Ectodermal cell (in vitro differentiated cells): ENCODE data around the gene ZMAT3.

Experiments used
- H3K27ac ChIP-seq: 2 replicates; pipeline ENCODE4 v1.7.0; 2013; ENCODE audit warnings: mild to moderate bottlenecking, low read depth, low read length; ENCODE audit not compliant: insufficient read depth, poor library complexity, severe bottlenecking
- H3K27me3 ChIP-seq: 2 replicates; pipeline ENCODE4 v1.7.0; 2013; ENCODE audit warnings: mild to moderate bottlenecking, low read length; ENCODE audit not compliant: insufficient read depth, control insufficient read depth, poor library complexity, severe bottlenecking
- H3K36me3 ChIP-seq: one replicate; pipeline ENCODE4 v1.7.0; 2013; ENCODE audit warnings: low read length; ENCODE audit not compliant: control insufficient read depth, insufficient read depth
- H3K4me1 ChIP-seq: one replicate; pipeline ENCODE4 v1.7.0; 2013; ENCODE audit warnings: low read length; ENCODE audit not compliant: control insufficient read depth, insufficient read depth
- H3K4me3 ChIP-seq: 2 replicates; pipeline ENCODE4 v1.7.0; 2013; ENCODE audit warnings: low read depth, low read length, control low read depth; ENCODE audit not compliant: insufficient read depth
- H3K9me3 ChIP-seq: 2 replicates; pipeline ENCODE4 v1.7.0; 2013; ENCODE audit warnings: mild to moderate bottlenecking, low read length, moderate library complexity; ENCODE audit not compliant: control insufficient read depth
- WGBS, 2 experiments: methylation state at CpG; one replicate each; pipeline ENCODE4 v1.1.7; 2013; ENCODE audit warnings: missing lambda C conversion rate in 2 of 2; 5-methylcytosine and 5-hydroxymethylcytosine counted together

Gene ZMAT3

GRCh38 chr3:179000144-179000543 is 71.5 kb downstream of the ZMAT3 start:
- Histone ChIP-seq H3K4me3 (no peak overlapping the region), H3K9me3 (no peaks in the 10 kb centered on the region), H3K27me3 (no peaks in the 10 kb centered on the region), H3K4me1 (no peaks in the 10 kb centered on the region), H3K27ac (no peak overlapping the region), H3K36me3 (no peaks in the 10 kb centered on the region)

- no peaks in the 10 kb centered on the region for H3K36me3 ChIP-seq
- H3K27me3 ChIP-seq: no peaks in the 10 kb centered on the region
- H3K9me3 ChIP-seq: no peaks in the 10 kb centered on the region
- WGBS, 2 experiments: 92 to 96% methylated on average over 2 of the region's 2 CpGs
- no peaks in the 10 kb centered on the region for H3K4me1 ChIP-seq
- no peak overlapping the region for H3K4me3 ChIP-seq
- H3K27ac ChIP-seq: no peak overlapping the region
Observed at GRCh38 chr3:178996399-178996798, 75.2 kb downstream of the ZMAT3 start.

- H3K27me3 ChIP-seq: no peaks in the 10 kb centered on the region
- peaks cover 3% of the 10 kb centered on the region for H3K36me3 ChIP-seq
- no peak overlapping the region for H3K27ac ChIP-seq
- H3K4me3 ChIP-seq: no peak overlapping the region
- no peaks in the 10 kb centered on the region for H3K4me1 ChIP-seq
- WGBS, 2 experiments: 94 to 97% methylated on average over 3 of the region's 3 CpGs
- H3K9me3 ChIP-seq: peaks cover 7% of the 10 kb centered on the region
Observed at GRCh38 chr3:178990293-178990692, 81.3 kb downstream of the ZMAT3 start.

GRCh38 chr3:178989821-178990220 is 81.8 kb downstream of the ZMAT3 start:
- H3K27ac ChIP-seq: no peak overlapping the region
- peaks cover 3% of the 10 kb centered on the region for H3K36me3 ChIP-seq
- peaks cover 7% of the 10 kb centered on the region for H3K9me3 ChIP-seq
- no peaks in the 10 kb centered on the region for H3K27me3 ChIP-seq
- H3K4me3 ChIP-seq: no peak overlapping the region
- no peaks in the 10 kb centered on the region for H3K4me1 ChIP-seq
- WGBS, 2 experiments: 88% methylated on average over 1 of the region's 1 CpG

GRCh38 chr3:178987745-178988144 is 83.9 kb downstream of the ZMAT3 start:
- Histone ChIP-seq H3K4me3 (no peak overlapping the region), H3K36me3 (peaks cover 3% of the 10 kb centered on the region), H3K9me3 (peaks cover 7% of the 10 kb centered on the region), H3K4me1 (no peaks in the 10 kb centered on the region), H3K27ac (no peak overlapping the region), H3K27me3 (no peaks in the 10 kb centered on the region)
- WGBS, 2 experiments: 96 to 97% methylated on average over 1 of the region's 1 CpG

- peaks cover 3% of the 10 kb centered on the region for H3K36me3 ChIP-seq
- H3K4me3 ChIP-seq: no peak overlapping the region
- peaks cover 7% of the 10 kb centered on the region for H3K9me3 ChIP-seq
- no peaks in the 10 kb centered on the region for H3K27me3 ChIP-seq
- no peak overlapping the region for H3K27ac ChIP-seq
- WGBS, 2 experiments: 73 to 81% methylated on average over 2 of the region's 2 CpGs
- H3K4me1 ChIP-seq: no peaks in the 10 kb centered on the region
Observed at GRCh38 chr3:178986456-178986855, 85.2 kb downstream of the ZMAT3 start.

GRCh38 chr3:178982137-178982536 is 89.5 kb downstream of the ZMAT3 start:
- H3K36me3 ChIP-seq: no peaks in the 10 kb centered on the region
- H3K4me1 ChIP-seq: no peaks in the 10 kb centered on the region
- no peak overlapping the region for H3K27ac ChIP-seq
- no peaks in the 10 kb centered on the region for H3K27me3 ChIP-seq
- WGBS, 2 experiments: 95% methylated on average over 3 of the region's 4 CpGs
- no peak overlapping the region for H3K4me3 ChIP-seq
- no peaks in the 10 kb centered on the region for H3K9me3 ChIP-seq

GRCh38 chr3:178975320-178975719 is 96.3 kb downstream of the ZMAT3 start:
- Histone ChIP-seq H3K27ac (no peak overlapping the region), H3K27me3 (no peaks in the 10 kb centered on the region), H3K36me3 (no peaks in the 10 kb centered on the region), H3K4me1 (no peaks in the 10 kb centered on the region), H3K4me3 (no peak overlapping the region), H3K9me3 (no peaks in the 10 kb centered on the region)
- 100% methylated on average over 1 to 2 of the region's 2 CpGs for WGBS, 2 experiments

GRCh38 chr3:178971614-178972013 is 100.0 kb downstream of the ZMAT3 start:
- WGBS, 2 experiments: 81 to 95% methylated on average over 1 of the region's 1 CpG
- H3K27ac ChIP-seq: no peak overlapping the region

GRCh38 chr3:178969004-178969700 is 102.5 kb downstream of the ZMAT3 start:
- WGBS, 2 experiments: 92 to 93% methylated on average over 4 to 5 of the region's 5 CpGs
- no peak overlapping the region for H3K27ac ChIP-seq
- no peaks in the 10 kb centered on the region for H3K4me1 ChIP-seq
- no peaks in the 10 kb centered on the region for H3K36me3 ChIP-seq
- H3K27me3 ChIP-seq: no peaks in the 10 kb centered on the region
- no peaks in the 10 kb centered on the region for H3K9me3 ChIP-seq
- H3K4me3 ChIP-seq: no peak overlapping the region

More at GRCh38 chr3:178971614-178972013, 100.0 kb downstream of the ZMAT3 start:
- no peak overlapping the region for H3K4me3 ChIP-seq
- no peaks in the 10 kb centered on the region for H3K36me3 ChIP-seq
- H3K27me3 ChIP-seq: no peaks in the 10 kb centered on the region
- no peaks in the 10 kb centered on the region for H3K4me1 ChIP-seq
- H3K9me3 ChIP-seq: no peaks in the 10 kb centered on the region
